SK-N-SH (cell line): ENCODE results near the gene UPF3A.

Experiments used
- CHD2 ChIP-seq: fragments of 150-350 bp; IDR thresholded peaks from 2 replicates; pipeline ENCODE4 v1.6.1; 2018; ENCODE audit warnings: low read length; ENCODE audit not compliant: partially characterized antibody
- FOSL2 ChIP-seq: IDR thresholded peaks from 2 replicates; pipeline ENCODE4 v1.4.0; 2012; ENCODE audit warnings: low read depth, mild to moderate bottlenecking, moderate library complexity, borderline replicate concordance
- GABPA ChIP-seq: IDR thresholded peaks from 2 replicates; pipeline ENCODE4 v1.4.0; 2012; ENCODE audit warnings: low read depth, mild to moderate bottlenecking
- JUND ChIP-seq: IDR thresholded peaks from 2 replicates; pipeline ENCODE4 v1.4.0; 2012
- NFIC ChIP-seq: IDR thresholded peaks from 2 replicates; pipeline ENCODE4 v1.4.0; 2012; ENCODE audit warnings: borderline replicate concordance
- POLR2AphosphoS5 ChIP-seq: IDR thresholded peaks from 2 replicates; pipeline ENCODE4 v1.6.1; 2012; ENCODE audit warnings: low read depth, low read length
- RAD21 ChIP-seq: IDR thresholded peaks from 2 replicates; pipeline ENCODE4 v1.6.1; 2012; ENCODE audit warnings: mild to moderate bottlenecking, low read length
- RFX5 ChIP-seq: IDR thresholded peaks from 2 replicates; pipeline ENCODE4 v1.6.1; 2012; ENCODE audit warnings: mild to moderate bottlenecking, improper control_type of control experiment, low read length
- SIN3A ChIP-seq: IDR thresholded peaks from 2 replicates; pipeline ENCODE4 v1.6.1; 2012; ENCODE audit warnings: low read depth, mild to moderate bottlenecking, low read length, moderate library complexity, borderline replicate concordance
- SMC3 ChIP-seq: IDR thresholded peaks from 2 replicates; pipeline ENCODE4 v1.6.1; 2012; ENCODE audit warnings: low read depth, low read length, improper control_type of control experiment
- USF2 ChIP-seq: fragments of 150-350 bp; IDR thresholded peaks from 2 replicates; pipeline ENCODE4 v1.6.1; 2017; ENCODE audit warnings: antibody characterized with exemption, low read length, low read depth, borderline replicate concordance
- TF ChIP-seq, protein P1 (sequence below): fragments of 200-600 bp; sonication (generic); IDR thresholded peaks from 2 replicates; pipeline ENCODE4 v1.6.1; 2017; ENCODE audit warnings: antibody characterized with exemption, mild to moderate bottlenecking, moderate library complexity
- TF ChIP-seq, protein P2 (sequence below): IDR thresholded peaks from 2 replicates; pipeline ENCODE4 v1.4.0; 2012; ENCODE audit warnings: low read depth

- TF ChIP-seq, protein P1, sequence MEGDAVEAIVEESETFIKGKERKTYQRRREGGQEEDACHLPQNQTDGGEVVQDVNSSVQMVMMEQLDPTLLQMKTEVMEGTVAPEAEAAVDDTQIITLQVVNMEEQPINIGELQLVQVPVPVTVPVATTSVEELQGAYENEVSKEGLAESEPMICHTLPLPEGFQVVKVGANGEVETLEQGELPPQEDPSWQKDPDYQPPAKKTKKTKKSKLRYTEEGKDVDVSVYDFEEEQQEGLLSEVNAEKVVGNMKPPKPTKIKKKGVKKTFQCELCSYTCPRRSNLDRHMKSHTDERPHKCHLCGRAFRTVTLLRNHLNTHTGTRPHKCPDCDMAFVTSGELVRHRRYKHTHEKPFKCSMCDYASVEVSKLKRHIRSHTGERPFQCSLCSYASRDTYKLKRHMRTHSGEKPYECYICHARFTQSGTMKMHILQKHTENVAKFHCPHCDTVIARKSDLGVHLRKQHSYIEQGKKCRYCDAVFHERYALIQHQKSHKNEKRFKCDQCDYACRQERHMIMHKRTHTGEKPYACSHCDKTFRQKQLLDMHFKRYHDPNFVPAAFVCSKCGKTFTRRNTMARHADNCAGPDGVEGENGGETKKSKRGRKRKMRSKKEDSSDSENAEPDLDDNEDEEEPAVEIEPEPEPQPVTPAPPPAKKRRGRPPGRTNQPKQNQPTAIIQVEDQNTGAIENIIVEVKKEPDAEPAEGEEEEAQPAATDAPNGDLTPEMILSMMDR: no peak
- TF ChIP-seq SIN3A (no peak), POLR2AphosphoS5 (no peak), USF2 (no peak), RAD21 (no peak), NFIC (no peak), SMC3 (no peak), JUND (no peak), GABPA (no peak), RFX5 (no peak), FOSL2 (no peak), CHD2 (no peak)
- TF ChIP-seq, protein P2, sequence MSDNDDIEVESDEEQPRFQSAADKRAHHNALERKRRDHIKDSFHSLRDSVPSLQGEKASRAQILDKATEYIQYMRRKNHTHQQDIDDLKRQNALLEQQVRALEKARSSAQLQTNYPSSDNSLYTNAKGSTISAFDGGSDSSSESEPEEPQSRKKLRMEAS: no peak
Measured at GRCh38 chr13:114241918-114242317, 39.5 kb upstream of the UPF3A start.
